Measurements from ENCODE around the gene RAB34.
"Not testable (repeated sequence)": the region's sequence is repeated elsewhere in the genome, so short reads cannot be mapped to it uniquely, and the experiment has no call there.

RAB34 gene

DNA sequence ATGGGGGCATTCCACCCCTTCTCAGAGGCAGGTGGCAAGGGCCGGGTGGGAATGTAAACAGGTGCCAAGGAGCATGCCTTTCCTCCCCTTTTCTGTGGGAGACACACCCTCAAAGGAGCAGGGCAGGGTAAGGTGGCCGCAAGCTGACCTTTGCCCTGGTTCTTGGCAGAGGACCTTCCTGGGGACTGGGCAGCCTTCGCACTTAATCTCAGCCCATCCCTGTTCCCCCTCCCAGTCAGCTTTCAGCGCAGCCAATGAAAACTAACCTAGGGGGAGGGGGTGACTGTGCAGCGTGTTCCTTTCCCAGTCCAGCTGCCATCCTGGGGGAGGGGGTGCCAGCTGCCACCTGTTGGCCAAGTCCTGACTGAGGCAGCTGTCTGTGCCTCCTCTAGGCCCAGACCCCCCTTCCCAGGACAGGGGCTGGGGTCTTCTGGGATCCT lies 29.0 kb upstream of the RAB34 start:
- no peak for DNase-seq (ENCODE audit: low read depth in 3 of 3)

DNA sequence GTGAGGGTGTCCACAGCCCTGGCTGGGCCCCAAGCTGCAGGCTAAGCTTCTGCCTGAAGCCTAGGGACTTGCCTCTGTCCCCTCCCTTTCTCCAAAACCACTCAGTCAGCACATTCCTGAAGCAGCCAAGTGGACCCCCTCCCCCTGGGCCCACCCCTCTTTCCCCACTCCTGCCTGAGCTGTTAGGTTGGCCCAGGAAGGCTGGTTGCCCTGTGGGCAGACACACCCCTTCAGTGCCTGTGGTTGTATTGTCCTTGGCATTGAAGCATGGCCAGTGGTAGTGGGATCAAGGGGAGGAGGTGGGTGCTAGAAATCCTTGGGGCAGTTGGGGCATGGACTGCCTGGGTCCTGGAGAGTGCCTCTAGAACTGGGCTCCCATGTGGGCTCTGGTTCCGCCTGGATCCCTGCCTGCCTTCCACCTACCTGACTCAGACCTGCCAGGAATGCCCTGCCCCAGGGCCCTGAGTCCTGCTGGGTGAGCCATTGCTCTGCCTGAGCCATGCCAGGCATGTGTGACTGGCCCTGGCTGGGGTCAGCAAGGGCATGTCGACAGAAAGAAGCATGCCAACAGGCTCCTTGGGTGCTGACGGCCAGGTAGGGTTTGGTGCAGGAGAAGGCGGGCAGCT lies 28.2 kb upstream of the RAB34 start:
- DNase-seq (ENCODE audit: low read depth in 3 of 3), result no peak

DNA sequence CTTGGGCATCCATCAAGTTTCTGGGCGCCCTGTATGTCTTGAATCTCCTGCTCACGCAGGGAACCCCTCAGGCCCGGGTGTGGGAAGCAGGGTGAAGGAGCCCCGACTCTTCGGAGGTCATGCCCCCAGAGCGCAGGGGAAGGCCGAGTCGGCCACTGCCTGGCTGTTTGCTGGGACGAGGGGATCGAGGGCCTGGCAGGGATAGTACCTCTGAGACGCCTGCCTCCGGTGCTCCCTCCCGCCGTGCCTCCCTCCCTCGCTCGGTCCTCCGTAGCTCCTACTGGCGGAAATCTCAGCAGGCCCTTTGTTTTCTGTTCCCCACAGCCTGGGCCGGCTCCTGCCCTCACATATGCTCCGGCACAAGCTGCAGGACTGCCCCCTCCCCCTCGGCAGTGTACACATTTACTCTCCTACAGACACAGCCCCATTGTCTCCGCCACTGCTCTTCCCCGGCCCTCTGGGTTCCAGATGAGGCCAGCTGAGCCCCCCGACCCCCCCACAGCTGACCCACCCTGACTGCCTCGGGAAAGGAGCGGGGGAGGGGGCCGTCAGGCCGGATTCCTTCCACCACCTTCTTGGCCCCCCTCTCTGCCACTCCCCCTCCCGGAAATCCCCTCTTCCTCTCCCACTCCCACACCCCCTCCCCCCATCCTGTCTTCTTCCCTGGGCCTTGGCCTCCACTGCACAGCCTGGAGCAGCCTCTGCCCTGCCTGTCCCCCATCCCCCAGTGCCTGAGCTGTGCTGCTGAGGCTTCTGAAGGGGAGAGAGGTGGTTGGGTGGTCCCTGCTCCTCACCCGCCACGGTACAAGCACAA lies 27.5 kb upstream of the RAB34 start:
- no peak for DNase-seq (ENCODE audit: low read depth in 3 of 3)

DNA sequence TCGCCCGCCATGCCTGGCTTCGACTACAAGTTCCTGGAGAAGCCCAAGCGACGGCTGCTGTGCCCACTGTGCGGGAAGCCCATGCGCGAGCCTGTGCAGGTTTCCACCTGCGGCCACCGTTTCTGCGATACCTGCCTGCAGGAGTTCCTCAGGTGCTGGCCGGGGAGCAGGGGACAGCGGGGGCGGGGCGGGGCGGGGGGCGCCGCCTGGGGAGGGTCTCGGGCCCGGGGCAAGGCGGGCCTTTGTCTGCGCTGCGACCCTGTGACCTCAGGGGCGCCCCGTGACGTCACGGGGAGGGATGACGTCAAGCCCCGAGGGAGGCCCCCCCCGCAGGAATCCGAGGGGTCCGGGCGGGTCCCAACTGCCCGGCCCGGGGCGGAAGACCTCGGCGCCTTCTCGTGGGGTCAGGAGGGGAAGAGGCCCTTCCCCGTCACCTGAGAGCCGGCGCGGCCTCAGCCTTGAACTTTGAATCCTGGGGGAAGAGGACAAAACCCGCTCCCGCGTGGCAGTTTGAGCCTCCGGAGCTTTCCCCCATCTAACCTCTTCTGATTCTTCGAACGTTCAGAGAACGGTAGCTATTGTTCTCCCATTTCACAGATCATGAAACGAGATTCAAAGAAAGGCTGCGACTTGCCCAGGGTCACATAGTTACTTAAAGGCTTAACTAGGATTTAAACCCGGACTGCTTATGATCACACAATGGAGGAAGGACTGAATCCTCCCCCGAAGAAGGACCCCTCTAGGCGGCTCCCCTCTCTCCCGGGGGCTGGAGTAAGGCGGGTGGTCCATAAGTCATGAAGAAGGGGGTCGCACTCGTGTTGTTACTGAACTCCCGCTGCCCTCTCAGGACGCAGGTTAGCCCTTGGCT lies 26.7 kb upstream of the RAB34 start:
- no peak for DNase-seq (ENCODE audit: low read depth in 3 of 3)

DNA sequence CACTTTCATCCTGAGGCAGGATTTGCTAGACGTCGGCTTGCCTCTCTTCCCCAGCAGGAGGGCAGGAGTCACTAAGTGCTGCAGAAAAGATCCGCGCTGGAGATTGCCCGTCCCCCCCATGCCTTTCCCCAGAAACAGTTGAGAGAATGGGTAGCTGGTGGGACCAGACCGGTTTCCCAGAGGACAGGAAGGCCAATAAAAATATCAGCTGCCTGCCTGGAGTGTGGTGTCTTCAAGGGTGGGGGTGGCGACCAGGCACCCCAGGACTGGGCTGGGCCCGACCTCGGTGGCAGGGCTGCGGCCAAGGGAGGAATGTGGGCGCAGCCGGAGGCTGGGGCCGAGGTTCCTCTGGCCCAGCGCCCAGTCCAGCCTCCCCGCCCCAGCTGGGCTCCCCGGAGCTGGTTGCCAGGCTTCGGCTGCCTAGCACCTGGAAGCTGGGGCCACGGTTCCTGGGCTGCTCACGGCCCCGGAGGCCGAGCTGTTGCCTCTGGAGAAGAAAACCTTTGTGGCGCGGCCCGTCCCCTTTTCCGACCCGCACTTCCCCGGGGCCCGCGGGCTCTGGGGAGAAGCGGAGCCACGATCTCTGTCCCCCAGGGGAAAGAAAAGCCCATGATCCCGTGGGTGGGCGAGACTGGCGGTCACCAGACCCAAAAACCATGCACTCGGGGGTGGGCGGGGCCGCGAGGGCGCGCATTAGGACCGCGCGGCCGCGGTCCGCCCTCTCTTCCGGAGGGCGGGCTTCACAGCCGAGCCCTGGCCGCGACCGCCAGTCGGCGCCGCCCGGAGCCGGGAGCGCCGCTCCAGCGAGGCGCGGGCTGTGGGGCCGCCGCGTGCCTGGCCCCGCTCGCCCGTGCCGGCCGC lies 25.8 kb upstream of the RAB34 start, which contains the start of gene TRAF4:
Gene TRAF4, plus strand, starts transcription at position 769 of the 861 bp plus-strand sequence. CDS start 102 bp downstream, outside the sequence.
- DNase-seq (ENCODE audit: low read depth in 3 of 3), result peak; percentile 51 to 80 (median 56)

DNA sequence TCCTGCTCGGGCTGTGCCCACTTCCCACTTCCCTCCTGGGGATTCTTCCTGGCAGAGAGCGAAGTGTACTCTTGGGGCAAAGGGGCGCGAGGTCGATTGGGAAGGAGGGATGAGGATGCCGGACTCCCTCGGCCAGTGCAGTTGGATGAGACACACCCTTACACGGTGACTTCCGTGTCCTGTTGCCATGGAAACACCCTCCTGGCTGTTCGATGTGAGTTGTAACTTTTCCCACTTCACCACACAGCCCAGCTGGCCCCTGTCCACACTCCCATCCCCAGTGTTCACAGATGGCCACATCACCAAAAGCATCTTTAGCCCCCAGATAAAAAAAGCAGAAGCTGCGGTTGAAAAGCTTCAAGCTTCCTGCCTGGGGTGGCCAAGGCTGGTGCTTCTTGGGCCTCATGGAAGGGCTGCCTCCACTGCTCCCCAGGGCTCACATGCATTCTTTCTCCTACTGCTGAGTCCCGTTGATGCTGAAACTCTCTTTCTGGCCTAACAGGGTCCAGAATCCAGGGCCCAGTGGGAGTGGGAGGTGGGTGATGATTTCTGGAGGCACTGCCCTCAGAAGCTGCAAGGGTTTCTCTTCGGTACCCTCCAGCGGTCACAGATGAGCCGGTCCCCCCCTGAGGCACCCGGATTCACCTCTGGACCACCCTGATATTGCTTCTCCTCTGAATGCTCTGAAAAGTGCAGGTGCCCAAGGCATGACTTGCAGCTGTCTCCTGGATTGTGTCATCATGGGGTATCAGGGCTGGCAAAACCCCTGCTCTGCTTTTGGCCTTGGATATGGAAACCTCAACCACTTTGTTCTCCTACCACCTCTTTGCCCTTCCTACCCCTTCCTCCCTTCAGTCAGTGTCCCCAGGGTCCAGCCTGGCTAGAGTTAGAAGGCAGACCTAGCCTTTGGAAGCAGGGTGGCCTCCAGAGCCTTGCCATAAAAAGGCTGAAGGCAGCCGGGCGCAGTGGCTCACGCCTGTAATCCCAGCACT lies 24.0 kb upstream of the RAB34 start:
- DNase-seq (ENCODE audit: low read depth in 3 of 3), result no peak

DNA sequence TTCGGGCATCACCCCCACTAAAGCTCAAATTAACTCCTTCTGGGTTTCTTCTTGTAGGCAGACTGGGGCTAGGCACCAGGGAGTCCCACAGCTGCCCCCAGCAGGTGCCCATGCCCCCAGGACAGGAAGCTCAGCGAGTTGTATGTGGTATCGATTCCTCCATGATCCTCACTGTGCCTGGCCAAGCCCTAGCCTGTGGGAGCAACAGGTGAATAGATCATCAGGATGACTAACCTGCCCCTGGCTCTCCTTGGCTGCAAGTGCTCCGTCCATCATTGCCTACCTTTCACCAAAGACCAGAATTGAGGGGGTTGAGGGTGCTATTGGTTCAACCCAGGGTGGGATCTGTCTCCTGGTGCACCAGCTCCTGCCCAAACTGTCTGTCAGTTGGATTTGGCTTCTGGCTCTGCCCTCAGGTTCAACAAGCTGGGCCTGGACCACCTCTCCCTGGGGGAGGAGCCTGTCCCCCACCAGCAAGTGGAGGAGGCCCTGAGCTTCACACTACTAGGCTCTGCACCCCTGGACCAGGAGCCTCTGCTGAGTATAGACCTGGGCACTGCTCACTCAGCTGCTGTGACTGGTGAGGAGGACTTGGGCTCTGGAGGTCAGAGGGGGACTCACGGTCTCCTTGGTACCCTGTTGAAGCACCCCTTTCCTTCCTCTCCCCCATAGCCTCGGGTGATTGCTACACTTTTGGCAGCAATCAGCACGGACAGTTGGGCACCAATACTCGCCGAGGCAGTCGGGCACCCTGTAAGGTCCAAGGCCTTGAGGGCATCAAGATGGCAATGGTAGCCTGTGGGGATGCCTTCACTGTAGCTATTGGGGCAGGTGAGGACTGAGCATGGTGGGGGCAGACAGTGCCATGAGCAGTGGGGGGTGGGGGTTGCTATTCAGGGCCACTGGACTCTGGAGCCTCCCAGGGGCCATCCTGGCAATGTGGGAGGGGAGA lies 23.0 kb upstream of the RAB34 start:
- DNase-seq (ENCODE audit: low read depth in 3 of 3), result no peak

DNA sequence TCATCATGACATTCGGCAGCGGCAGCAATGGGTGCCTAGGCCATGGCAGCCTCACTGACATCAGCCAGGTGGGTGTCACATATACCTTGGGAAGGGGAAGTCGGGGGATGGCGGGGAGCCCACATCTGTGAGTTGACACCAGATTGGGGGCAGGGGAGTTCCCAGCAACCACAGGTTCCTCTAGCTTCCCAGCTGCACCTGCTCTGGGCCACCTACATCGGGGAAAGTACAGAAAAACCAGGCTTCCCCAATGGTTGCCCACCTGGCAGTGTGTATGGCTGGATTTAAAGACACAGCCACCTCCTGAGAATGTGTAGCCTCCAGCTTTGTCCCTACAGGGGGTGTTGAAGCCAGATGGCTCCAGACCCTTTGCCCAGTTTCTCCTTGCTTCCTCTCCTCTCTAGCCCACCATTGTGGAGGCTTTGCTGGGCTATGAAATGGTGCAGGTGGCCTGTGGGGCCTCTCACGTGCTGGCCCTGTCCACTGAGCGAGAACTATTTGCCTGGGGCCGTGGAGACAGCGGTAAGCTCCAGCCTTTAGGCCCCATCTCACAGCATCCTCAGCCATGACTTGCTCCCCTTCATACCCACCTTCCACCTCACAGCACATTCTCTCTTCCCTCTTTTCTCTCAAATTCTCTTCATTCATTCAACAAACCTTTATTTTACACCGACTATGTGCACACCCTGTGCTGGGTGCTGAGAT lies 21.2 kb upstream of the RAB34 start:
- no peak for DNase-seq (ENCODE audit: low read depth in 3 of 3)

DNA sequence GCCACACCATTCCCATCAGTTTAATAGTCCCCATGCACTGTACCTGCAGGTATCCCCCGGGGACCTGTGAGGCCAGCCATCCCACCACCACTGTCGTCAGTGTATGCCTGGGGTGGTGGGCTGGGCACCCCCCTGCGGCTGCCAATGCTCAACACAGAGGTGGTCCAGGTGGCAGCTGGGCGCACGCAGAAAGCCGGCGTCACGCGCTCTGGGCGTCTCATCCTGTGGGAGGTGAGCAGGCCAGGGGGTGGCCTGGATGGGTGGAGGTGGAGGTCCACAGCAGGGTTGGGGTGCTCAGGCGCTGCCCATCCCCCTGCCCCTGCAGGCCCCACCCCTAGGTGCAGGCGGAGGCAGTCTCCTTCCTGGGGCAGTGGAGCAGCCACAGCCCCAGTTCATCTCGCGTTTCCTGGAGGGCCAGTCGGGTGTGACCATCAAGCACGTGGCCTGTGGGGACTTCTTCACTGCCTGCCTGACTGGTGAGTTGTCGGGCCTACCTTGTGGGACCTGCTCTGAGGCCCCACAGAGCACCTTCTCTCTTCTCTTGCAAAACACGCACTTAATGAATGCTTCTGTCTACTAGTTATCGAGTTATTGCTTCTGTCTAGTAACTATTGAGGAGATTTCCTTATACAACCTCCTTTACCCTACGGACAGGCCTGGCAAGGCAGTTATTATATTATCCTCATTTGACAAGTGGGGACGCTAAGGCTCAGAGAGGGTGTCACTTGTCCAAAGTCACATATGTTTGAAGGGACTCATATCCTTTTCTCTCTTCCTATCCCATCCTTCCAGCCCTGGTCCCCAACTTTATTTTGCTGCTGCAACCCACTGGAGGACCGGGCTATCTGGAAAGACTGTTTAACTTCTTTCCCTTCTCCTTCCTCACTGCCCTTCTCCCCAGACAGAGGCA lies 20.4 kb upstream of the RAB34 start:
- no peak for DNase-seq (ENCODE audit: low read depth in 3 of 3)

DNA sequence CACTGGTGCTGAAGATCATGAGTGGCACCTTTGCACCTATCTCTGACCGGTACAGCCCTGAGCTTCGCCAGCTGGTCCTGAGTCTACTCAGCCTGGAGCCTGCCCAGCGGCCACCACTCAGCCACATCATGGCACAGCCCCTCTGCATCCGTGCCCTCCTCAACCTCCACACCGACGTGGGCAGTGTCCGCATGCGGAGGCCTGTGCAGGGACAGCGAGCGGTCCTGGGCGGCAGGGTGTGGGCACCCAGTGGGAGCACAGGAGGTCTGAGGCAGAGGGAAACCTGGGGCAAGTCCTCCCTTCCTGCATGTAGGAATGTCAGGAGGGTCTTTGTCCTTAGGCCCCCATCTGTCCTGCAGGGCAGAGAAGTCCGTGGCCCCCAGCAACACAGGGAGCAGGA lies 19.6 kb upstream of the RAB34 start:
- DNase-seq (ENCODE audit: low read depth in 3 of 3), result no peak

DNA sequence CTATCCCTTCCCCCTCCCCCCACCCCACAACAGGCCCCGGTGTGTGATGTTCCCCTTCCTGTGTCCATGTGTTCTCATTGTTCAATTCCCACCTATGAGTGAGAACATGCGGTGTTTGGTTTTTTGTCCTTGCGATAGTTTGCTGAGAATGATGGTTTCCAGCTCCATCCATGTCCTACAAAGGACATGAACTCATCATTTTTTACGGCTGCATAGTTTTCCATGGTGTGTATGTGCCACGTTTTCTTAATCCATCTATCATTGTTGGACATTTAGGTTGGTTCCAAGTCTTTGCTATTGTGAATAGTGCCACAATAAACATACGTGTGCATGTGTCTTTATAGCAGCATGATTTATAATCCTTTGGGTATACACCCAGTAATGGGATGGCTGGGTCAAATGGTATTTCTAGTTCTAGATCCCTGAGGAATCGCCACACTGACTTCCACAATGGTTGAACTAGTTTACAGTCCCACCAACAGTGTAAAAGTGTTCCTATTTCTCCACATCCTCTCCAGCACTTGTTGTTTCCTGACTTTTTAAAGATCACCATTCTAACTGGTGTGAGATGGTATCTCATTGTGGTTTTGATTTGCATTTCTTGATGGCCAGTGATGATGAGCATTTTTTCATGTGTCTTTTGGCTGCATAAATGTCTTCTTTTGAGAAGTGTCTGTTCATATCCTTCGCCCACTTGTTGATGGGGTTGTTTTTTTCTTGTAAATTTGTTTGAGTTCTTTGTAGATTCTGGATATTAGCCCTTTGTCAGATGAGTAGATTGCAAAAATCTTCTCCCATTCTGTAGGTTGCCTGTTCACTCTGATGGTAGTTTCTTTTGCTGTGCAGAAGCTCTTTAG lies 18.5 kb upstream of the RAB34 start:
- not testable (repeated sequence) for DNase-seq (ENCODE audit: low read depth in 3 of 3)

DNA sequence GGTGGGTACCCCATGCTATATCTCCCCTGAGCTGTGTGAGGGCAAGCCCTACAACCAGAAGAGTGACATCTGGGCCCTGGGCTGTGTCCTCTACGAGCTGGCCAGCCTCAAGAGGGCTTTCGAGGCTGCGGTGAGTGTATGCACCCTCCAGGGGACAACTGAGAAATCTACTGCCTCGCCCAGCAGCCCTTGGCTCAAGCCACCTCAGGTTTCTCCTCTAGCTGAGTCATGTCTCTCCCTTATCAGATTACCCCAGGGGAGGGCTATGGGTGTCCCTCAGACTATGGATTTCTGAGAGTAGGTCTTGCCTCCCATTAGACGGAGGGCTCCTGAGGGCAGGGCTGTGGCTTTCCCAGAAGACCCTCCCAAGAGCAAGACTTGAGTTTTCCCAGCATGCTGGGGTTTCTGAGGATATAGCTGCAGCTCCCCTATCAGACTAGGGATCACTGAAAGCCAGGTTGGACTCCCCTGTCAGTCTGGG lies 17.6 kb upstream of the RAB34 start:
- DNase-seq (ENCODE audit: low read depth in 3 of 3), result no peak

DNA sequence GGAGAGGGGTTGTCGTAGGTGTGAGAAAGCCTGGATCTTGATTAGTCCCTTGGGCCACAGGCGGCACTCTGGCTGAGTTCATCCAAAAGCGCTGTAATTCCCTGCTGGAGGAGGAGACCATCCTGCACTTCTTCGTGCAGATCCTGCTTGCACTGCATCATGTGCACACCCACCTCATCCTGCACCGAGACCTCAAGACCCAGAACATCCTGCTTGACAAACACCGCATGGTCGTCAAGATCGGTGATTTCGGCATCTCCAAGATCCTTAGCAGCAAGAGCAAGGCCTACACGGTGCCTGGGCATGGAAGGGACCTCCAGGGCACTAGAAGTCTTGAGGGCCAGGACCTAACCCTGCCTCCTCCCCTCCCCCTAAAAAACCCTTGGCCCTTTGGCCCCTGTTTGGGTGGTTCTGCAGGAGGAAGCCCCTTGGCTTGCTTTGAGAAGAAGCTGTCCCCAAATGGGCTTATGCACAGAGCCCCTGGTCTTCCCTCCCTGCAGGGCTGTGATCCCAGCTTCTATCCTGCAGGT lies 17.1 kb upstream of the RAB34 start:
- DNase-seq (ENCODE audit: low read depth in 3 of 3), result no peak

DNA sequence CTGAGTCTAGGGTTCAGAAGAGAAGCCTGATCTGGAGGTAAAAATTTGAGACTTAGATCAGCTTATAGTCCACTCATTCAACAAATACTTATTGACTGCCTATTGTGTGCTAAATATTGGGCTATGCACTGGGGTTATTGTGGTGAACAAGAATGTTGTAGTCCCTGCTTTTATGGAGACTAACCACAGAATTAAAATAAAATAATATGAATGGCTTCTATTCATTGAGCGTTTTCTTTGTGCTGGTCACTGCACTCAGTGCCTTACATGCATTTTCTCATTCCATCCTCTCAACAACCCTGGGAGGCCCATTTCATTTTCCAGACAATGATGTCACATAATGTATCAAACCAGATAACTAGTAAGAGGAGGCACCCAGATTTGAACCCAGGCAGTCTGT lies 15.7 kb upstream of the RAB34 start:
- no peak for DNase-seq (ENCODE audit: low read depth in 3 of 3)

DNA sequence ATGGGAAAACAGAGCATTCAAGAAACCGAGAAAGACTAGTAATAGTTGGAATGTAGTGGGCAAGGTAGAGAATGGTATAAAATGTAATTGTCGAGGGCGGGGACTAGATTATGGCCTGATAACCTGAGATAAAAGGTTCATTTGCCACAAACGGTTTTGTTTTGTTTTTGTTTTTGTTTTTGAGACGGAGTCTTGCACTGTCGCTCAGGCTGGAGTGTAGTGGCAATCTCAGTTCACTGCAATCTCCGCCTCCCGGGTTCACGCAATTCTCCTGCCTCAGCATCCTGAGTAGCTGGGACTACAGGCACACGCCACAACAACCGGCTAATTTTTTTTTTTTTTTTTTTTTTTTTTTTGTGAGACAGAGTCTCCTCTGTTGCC lies 12.3 kb upstream of the RAB34 start:
- DNase-seq (ENCODE audit: low read depth in 3 of 3), result no peak
